A673 (cell line): ENCODE measurements around the gene C14orf39. TPM values are rescaled to one million over a fixed set of nuclear protein-coding genes. Genes with fewer than 3 reads are reported as not detected.
A peak's percentile ranks its signal among the peaks of the same experiment; 100 is the strongest.

Source experiments
- BruUV-seq: library from RNA; stranded (reverse); fragments of 400-500 nt; replicated peaks from 2 replicates; lab custom pipeline; 2021; lab: Mats Ljungman, UMichigan
- CTCF ChIA-PET: fragments of 300-600 bp; sonication (Branson Sonifier 250); formaldehyde crosslinking; loops from one replicate; lab custom pipeline; 2022; ENCODE audit warnings: antibody characterized with exemption; lab: Charles Lee
- POLR2A ChIA-PET: fragments of 300-600 bp; sonication (Branson Sonifier 250); formaldehyde crosslinking; loops from one replicate; lab custom pipeline; 2022; ENCODE audit warnings: antibody characterized with exemption; ENCODE audit not compliant: low non-redundant PET; lab: Charles Lee
- DNase-seq: peaks from one replicate; pipeline ENCODE4 v3.0.0-alpha.2; 2015; ENCODE audit warnings: low spot score
- H3K27ac ChIP-seq: fragments of 200-600 bp; sonication (generic); 2 replicates; pipeline ENCODE4 v1.5.1; 2016; ENCODE audit warnings: mixed run types, low read depth, mild to moderate bottlenecking, mixed read lengths, antibody characterized with exemption, low read length; ENCODE audit not compliant: poor library complexity, severe bottlenecking
- H3K27me3 ChIP-seq: fragments of 200-600 bp; sonication (generic); replicated peaks from 2 replicates; pipeline ENCODE4 v1.6.1; 2017; ENCODE audit warnings: mixed run types, low read depth, mild to moderate bottlenecking, mixed read lengths, antibody characterized with exemption, low read length; ENCODE audit not compliant: insufficient read depth, poor library complexity
- H3K36me3 ChIP-seq: fragments of 200-600 bp; sonication (generic); 2 replicates; pipeline ENCODE4 v1.6.1; 2016; ENCODE audit warnings: mixed run types, mild to moderate bottlenecking, mixed read lengths, antibody characterized with exemption, low read length; ENCODE audit not compliant: insufficient read depth, poor library complexity, severe bottlenecking
- H3K4me1 ChIP-seq: fragments of 200-600 bp; sonication (generic); 2 replicates; pipeline ENCODE4 v1.6.1; 2017; ENCODE audit warnings: mixed run types, mild to moderate bottlenecking, mixed read lengths, antibody characterized with exemption, low read length; ENCODE audit not compliant: insufficient read depth, poor library complexity, severe bottlenecking
- H3K4me3 ChIP-seq: fragments of 200-600 bp; sonication (generic); 2 replicates; pipeline ENCODE4 v1.5.1; 2016; ENCODE audit warnings: low read depth, mixed run types, mild to moderate bottlenecking, mixed read lengths, low read length; ENCODE audit not compliant: poor library complexity, severe bottlenecking
- H3K9me3 ChIP-seq: fragments of 200-600 bp; sonication (generic); 2 replicates; pipeline ENCODE4 v1.6.1; 2016; ENCODE audit warnings: mixed run types, low read depth, mild to moderate bottlenecking, mixed read lengths, antibody characterized with exemption, low read length; ENCODE audit not compliant: poor library complexity, severe bottlenecking
- EZH2 ChIP-seq: fragments of 200-600 bp; sonication (generic); IDR thresholded peaks from 2 replicates; pipeline ENCODE4 v1.6.1; 2017; ENCODE audit warnings: borderline replicate concordance, low read depth, mild to moderate bottlenecking, mixed read lengths, antibody characterized with exemption, low read length; ENCODE audit not compliant: poor library complexity, severe bottlenecking
- intact Hi-C: fragments of 100-400 bp; cut with micrococcal nuclease; formaldehyde crosslinking; loops from one replicate; pipeline ENCODE4 v1.10.0; 2022; ENCODE audit not compliant: unreplicated experiment
- total RNA-seq: library from RNA; stranded (reverse); gene quantifications from 2 replicates; pipeline ENCODE4 v1.2.3, GENCODE V29; 2021
- TF ChIP-seq, protein P1 (sequence below): fragments of 300-800, 200-600 bp; sonication (generic); conservative IDR thresholded peaks from 2 replicates; pipeline ENCODE4 v1.5.1; 2017; ENCODE audit warnings: low read depth, mild to moderate bottlenecking, antibody characterized with exemption, low read length, moderate library complexity, mixed read lengths

The C14orf39 gene
- total RNA-seq, 1 experiment from 2014 or later = 3.1 TPM

DNA sequence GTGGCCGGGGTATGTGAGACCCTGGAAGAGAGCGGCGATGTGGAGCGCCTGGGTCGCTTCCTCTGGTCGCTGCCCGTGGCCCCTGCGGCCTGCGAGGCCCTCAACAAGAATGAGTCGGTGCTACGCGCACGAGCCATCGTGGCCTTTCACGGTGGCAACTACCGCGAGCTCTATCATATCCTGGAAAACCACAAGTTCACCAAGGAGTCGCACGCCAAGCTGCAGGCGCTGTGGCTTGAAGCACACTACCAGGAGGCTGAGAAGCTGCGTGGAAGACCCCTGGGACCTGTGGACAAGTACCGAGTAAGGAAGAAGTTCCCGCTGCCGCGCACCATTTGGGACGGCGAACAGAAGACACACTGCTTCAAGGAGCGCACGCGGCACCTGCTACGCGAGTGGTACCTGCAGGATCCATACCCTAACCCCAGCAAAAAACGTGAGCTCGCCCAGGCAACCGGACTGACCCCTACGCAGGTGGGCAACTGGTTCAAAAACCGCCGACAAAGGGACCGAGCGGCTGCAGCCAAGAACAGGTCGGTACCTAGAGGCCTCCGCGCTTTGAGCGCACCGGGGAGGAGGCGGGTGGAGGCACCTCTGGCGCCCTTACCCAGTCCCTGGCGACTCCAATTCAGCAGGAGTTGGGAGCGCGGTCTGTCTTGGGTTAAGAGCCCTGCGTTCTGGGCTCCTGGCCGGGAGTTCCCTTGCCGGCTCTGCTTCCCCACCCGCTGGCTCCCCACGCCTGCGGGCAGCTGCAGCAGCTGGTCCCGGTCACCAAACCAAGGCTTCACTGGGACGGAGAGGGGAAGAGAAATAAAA is 23.8 kb upstream of the C14orf39 start:
- peaks cover 100% of the 10 kb centered on the region for H3K27me3 ChIP-seq
- DNase-seq = no peak
- intact Hi-C loops = no loop called here

DNA sequence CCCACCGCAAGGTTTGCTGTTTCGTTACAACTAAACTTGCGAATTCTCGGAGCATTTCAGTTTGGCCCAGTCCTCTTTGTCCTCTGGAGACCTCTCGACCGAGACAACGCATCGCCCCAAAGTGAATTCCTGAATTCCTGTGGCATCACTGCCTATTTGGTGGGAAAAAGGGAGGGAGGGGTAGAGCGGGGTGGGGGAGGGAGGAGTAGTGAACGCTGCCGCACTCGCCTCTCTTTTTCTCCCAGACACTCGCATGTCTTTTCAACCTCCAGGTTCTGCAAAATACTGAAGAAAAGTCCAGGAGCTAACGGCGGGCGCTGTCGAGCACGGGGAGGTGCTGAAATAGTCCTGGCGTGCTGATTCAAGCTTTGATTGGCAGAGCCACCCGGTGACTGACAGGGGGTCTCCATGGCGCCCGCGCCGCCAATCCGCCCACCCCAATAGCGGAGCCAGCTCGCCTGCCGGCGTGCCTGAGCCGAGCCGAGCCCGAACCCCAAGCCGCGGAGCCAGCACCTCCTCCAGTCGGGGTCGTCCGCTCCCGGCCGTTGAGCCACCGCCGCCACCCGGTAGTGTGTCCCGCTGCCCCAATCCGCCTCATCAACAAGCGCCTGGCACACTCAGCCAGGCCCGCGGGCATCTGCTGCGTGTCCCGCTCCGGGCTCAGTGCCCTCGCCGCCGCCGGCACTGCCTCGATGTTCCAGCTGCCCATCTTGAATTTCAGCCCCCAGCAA is 23.0 kb upstream of the C14orf39 start, which contains the start of gene SIX6:
SIX6 (plus strand) TSS at position 440 of the 731 bp plus-strand sequence; CDS start at position 693, 253 bp downstream.
- TF ChIP-seq, protein P1, sequence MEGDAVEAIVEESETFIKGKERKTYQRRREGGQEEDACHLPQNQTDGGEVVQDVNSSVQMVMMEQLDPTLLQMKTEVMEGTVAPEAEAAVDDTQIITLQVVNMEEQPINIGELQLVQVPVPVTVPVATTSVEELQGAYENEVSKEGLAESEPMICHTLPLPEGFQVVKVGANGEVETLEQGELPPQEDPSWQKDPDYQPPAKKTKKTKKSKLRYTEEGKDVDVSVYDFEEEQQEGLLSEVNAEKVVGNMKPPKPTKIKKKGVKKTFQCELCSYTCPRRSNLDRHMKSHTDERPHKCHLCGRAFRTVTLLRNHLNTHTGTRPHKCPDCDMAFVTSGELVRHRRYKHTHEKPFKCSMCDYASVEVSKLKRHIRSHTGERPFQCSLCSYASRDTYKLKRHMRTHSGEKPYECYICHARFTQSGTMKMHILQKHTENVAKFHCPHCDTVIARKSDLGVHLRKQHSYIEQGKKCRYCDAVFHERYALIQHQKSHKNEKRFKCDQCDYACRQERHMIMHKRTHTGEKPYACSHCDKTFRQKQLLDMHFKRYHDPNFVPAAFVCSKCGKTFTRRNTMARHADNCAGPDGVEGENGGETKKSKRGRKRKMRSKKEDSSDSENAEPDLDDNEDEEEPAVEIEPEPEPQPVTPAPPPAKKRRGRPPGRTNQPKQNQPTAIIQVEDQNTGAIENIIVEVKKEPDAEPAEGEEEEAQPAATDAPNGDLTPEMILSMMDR = peak; percentile 23; the same call in 1 of the 2 replicates
- no peak for TF ChIP-seq EZH2
- no TSS peak for BruUV-seq

More for the DNA sequence above, 23.8 kb upstream of the C14orf39 start:
- CTCF ChIA-PET = no interaction called here
- POLR2A ChIA-PET = no interaction called here
- BruUV-seq = no TSS peak
- Histone ChIP-seq H3K9me3 (no peaks in the 10 kb centered on the region), H3K4me3 (peak overlapping the region; percentile 49), H3K27ac (no peak overlapping the region), H3K36me3 (no peaks in the 10 kb centered on the region), H3K4me1 (peaks cover 7% of the 10 kb centered on the region)
- TF ChIP-seq, protein P1 = no peak
- no peak for TF ChIP-seq EZH2

GRCh38 chr14:60508363-60508706 is 22.5 kb upstream of the C14orf39 start:
- H3K9me3 ChIP-seq = no peaks in the 10 kb centered on the region
- H3K4me1 ChIP-seq = peaks cover 7% of the 10 kb centered on the region
- H3K36me3 ChIP-seq = no peaks in the 10 kb centered on the region
- intact Hi-C loops = no loop called here
- POLR2A ChIA-PET = no interaction called here
- no peak for DNase-seq
- H3K4me3 ChIP-seq = peak overlapping the region; percentile 49
- CTCF ChIA-PET = no interaction called here
- H3K27ac ChIP-seq = no peak overlapping the region
- H3K27me3 ChIP-seq = peaks cover 96% of the 10 kb centered on the region
- BruUV-seq = no TSS peak
- TF ChIP-seq EZH2 = no peak
- TF ChIP-seq, protein P1 = no peak

More for the DNA sequence above, 23.0 kb upstream of the C14orf39 start, which contains the start of gene SIX6:
- Histone ChIP-seq H3K9me3 (no peaks in the 10 kb centered on the region), H3K27me3 (peaks cover 96% of the 10 kb centered on the region), H3K36me3 (no peaks in the 10 kb centered on the region), H3K4me3 (peak within 1 kb of the TSS; percentile 49), H3K27ac (no peak within 1 kb of the TSS), H3K4me1 (peaks cover 7% of the 10 kb centered on the region)
- DNase-seq = peak; percentile 79
- ChIA-PET POLR2A (no interaction called here), CTCF (no interaction called here)
- intact Hi-C loops = no loop called here
